ENCODE data around the gene PDZD7. TPM values are rescaled to one million over a fixed set of nuclear protein-coding genes. Genes with fewer than 3 reads are reported as not detected.

Gene PDZD7
- 0.13 TPM for total RNA-seq

GRCh38 chr10:101031128-101031795 is at the start of gene PDZD7, which contains the start of gene SFXN3:
Gene PDZD7, minus strand, starts transcription at chr10:101031129. Its CDS starts 910 bp downstream, at chr10:101030219.
Gene SFXN3, plus strand, starts transcription at chr10:101031234. Its CDS starts 3,461 bp downstream, at chr10:101034695.
- ATAC-seq (peak; percentile 95), DNase-seq (ENCODE audit: low spot score) (peak; percentile 98)

GRCh38 chr10:101079874-101080273 is 48.9 kb upstream of the PDZD7 start:
- no peak for DNase-seq (ENCODE audit: low spot score)
- ATAC-seq = no peak

GRCh38 chr10:101076630-101077029 is 45.7 kb upstream of the PDZD7 start:
- DNase-seq (ENCODE audit: low spot score) (no peak), ATAC-seq (no peak)

GRCh38 chr10:101075775-101076174 is 44.8 kb upstream of the PDZD7 start:
- no peak for ATAC-seq
- DNase-seq (ENCODE audit: low spot score) = no peak

GRCh38 chr10:101073631-101074030 is 42.7 kb upstream of the PDZD7 start:
- ATAC-seq (no peak), DNase-seq (ENCODE audit: low spot score) (no peak)

- ATAC-seq (no peak), DNase-seq (ENCODE audit: low spot score) (no peak)
Observed at GRCh38 chr10:101072923-101073322, 42.0 kb upstream of the PDZD7 start.

- ATAC-seq = no peak
- DNase-seq (ENCODE audit: low spot score) = no peak
Observed at GRCh38 chr10:101071885-101072433, 41.0 kb upstream of the PDZD7 start.

- DNase-seq (ENCODE audit: low spot score) (no peak), ATAC-seq (no peak)
Observed at GRCh38 chr10:101071267-101071884, 40.4 kb upstream of the PDZD7 start.

GRCh38 chr10:101070098-101070497 is 39.2 kb upstream of the PDZD7 start:
- ATAC-seq = no peak
- no peak for DNase-seq (ENCODE audit: low spot score)

GRCh38 chr10:101069441-101069840 is 38.5 kb upstream of the PDZD7 start:
- ATAC-seq = no peak
- DNase-seq (ENCODE audit: low spot score) = no peak

- peak; percentile 72 for DNase-seq (ENCODE audit: low spot score)
Observed at GRCh38 chr10:101067356-101068083, 36.6 kb upstream of the PDZD7 start.

GRCh38 chr10:101066896-101067355 is 36.0 kb upstream of the PDZD7 start:
- ATAC-seq = no peak
- DNase-seq (ENCODE audit: low spot score) = no peak

More at GRCh38 chr10:101067356-101068083, 36.6 kb upstream of the PDZD7 start:
- ATAC-seq = peak; percentile 87

- DNase-seq (ENCODE audit: low spot score) (no peak), ATAC-seq (peak; percentile 54)
Observed at GRCh38 chr10:101066146-101066895, 35.4 kb upstream of the PDZD7 start.

GRCh38 chr10:101065481-101066145 is 34.7 kb upstream of the PDZD7 start:
- DNase-seq (ENCODE audit: low spot score) (no peak), ATAC-seq (no peak)

GRCh38 chr10:101064415-101065030 is 33.6 kb upstream of the PDZD7 start:
- DNase-seq (ENCODE audit: low spot score) (no peak), ATAC-seq (no peak)

- no peak for ATAC-seq
- DNase-seq (ENCODE audit: low spot score) = no peak
Observed at GRCh38 chr10:101063548-101064414, 32.9 kb upstream of the PDZD7 start.

- ATAC-seq (no peak), DNase-seq (ENCODE audit: low spot score) (no peak)
Observed at GRCh38 chr10:101063050-101063525, 32.2 kb upstream of the PDZD7 start.

- DNase-seq (ENCODE audit: low spot score) (peak; percentile 76), ATAC-seq (peak; percentile 50)
Observed at GRCh38 chr10:101062232-101063049, 31.5 kb upstream of the PDZD7 start.

Data from left lobe of liver (tissue), 2 donors.